Activated CD8-positive, alpha-beta memory T cell treated with anti-CD3 and anti-CD28 coated beads, Interleukin-2, amount 50 U/mL, for 24 hours (primary cell): Measurements from ENCODE around the gene PRKN.

ENCODE experiments used
- DNase-seq: peaks from one replicate; pipeline ENCODE4 v3.0.0-alpha.2; 2020; ENCODE audit errors: extremely low read depth

The PRKN gene

DNA sequence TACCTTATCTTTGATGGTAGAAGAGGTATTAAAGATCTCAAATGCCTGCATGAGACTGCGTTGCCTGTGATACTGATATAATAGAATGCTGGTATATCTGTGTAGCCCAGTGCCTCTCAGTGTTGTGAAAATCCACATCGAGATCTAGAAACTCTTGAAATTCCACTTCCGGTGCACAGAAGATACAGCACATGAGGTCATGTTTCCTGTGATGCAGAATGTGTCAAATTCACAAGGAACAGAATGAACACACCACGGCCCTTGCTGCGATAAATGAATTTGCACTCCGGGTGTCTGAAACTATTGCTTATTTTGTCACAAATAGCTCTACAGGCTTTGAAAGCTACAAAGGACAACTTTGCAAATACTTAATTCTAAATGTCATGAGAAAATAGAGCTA, 765.8 kb downstream of the PRKN start:
- no peak for DNase-seq

DNA sequence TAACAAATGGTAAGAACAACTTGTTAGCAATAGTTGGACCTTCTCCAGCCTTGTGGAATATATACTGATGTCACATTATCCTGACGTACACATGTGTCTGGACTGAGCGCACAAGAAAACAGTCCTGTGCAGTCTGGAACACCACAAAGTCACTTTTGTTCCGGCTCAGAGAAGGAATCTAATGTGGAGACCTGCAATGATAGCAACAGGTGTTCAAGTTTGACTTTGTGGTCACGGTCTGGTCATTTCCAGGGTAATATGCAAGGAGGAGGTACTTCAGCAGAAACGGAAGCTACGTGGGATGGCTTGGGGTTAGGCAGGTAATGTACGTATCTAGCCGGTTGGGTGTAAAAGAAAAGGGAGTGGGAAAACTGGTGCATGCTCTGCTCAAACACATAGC, 766.5 kb downstream of the PRKN start:
- no peak for DNase-seq

DNA sequence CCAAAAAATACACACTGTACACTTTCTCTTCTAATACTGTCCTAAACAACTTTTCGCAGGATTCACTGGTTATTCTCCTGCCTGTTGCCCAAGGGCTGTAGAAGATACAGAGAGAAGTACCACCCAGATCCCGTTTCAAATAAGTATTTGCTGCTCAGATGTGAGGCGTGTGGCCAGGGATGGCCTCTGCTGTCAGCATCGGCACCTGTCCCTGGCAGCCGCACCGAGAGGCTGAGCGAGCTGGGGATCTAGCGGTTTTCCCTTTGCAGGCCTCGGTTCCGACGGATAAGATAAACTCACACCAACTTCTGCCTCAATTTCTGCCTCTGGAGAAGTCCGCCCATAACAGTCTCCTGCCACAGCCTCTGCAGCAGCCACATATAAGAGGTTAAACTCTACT, 768.5 kb downstream of the PRKN start:
- DNase-seq = no peak

DNA sequence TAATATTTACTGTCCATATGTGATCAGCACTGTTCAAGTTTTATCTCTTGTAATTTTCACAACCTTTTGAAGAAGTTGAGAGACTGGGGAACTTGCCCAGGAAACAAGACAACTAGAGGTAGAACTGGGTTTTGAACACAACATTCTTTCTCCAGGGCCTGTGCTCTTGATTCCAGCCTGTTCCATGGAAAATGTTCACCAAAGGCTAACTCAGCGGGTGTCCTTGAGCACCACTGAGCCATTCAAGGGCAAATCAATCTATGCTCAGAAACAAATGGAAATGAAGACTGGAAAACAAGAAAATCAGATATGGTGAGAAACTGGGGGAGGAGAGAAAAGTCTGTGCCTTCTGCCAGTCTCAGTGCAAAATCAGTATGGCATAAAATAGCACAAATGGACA, 771.5 kb downstream of the PRKN start:
- no peak for DNase-seq

DNA sequence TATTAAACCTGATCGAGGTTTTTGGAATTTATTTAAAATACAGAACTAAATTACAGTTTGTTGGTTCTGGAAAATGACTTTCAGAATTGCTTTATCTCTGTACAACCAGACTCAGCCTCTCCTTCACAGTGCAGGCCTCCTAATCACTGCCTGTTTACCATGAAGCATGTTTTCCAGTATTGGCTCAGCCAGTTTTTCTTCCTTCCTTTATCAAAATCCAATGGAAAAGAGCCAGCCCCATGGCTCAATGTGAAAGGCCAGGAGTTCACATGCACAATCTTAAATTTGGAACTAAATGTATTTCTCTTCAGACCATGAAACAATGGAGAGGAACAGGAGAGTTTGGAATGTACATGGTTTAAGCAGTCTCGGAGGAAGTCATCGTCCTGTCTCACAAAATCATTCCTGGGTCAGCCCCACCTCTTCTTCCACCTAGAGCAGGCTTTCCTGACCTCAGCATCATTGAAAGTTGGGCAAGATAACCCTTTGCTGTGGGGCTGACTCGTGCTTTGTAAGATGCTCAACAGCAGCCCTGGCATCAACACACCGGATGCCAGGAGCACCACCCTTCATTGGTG, 772.8 kb downstream of the PRKN start:
- no peak for DNase-seq

DNA sequence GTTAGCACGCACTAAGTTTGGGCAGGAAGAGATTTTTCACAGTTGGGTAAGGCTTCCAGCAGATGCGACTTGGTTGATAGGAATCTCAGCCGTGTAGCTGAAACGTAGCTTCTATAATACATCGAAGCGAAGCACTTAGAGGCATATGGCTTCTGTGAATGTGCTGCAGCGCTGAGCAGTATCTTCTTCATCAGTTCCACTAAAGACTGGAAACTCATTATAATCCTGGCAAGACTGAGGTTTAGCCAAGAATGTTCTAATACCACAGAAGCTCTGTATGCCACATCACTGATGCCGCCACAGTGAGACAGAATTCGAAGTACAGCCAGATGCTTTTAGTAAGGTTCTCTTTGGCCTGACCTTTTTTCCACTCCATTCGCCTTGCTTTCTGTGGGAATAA, 773.5 kb downstream of the PRKN start:
- DNase-seq = no peak

DNA sequence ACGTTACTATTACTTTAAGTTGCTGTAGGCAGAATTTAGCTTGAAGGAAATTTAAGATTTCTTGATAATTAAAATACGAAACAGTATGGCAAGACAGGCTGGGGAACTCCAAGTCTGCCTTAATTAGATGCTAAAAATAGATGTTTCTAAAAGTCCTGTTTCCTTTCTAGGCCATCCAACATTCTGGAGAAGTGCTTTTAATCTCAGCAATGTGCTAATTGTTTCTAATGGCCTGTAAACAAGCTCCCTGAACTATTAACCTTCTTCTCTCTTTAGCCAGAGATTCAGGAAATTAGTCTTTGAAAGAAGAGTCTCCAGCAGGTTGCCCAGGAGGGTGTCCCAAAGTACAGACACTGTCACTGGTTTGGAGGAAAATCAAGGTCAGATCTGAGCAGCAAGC, 776.4 kb downstream of the PRKN start:
- DNase-seq = no peak

DNA sequence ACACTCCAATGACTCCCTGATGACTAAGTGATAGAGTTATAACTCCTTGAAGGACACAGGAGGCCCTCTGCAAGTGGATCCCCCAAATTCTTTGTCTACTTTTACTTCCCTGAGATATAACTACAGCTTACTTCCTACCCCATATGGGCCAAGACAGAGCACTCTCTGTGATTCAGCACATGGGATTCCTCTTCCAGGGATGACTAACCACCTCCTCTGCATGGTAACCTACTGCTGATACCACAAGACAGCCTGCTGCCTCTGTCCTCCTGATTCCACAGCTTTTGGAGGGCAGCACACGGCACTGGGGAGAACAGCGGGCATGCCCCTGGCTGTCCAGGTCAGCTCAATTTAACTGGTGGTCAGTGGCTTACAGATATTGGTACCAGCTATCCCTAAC, 778.0 kb downstream of the PRKN start:
- DNase-seq = no peak

DNA sequence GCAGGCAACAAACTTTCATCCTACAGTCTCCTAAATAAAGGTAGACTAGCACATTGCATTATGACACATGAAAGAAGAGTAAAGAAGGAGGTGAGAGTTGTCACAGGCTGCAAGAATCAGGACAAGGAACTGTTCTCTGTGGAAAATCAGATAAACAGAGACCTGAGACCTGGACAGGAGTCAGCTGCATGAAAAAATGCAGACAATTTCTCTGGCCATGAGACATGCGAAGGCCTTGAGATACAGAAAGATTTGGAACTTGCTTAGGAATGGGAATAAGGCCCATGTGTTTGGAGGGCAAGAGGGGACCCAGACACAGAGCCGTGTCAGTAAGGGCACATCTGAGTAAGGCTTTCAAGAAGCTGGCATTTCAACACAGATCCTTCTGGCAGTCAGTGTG, 779.1 kb downstream of the PRKN start:
- DNase-seq = no peak

DNA sequence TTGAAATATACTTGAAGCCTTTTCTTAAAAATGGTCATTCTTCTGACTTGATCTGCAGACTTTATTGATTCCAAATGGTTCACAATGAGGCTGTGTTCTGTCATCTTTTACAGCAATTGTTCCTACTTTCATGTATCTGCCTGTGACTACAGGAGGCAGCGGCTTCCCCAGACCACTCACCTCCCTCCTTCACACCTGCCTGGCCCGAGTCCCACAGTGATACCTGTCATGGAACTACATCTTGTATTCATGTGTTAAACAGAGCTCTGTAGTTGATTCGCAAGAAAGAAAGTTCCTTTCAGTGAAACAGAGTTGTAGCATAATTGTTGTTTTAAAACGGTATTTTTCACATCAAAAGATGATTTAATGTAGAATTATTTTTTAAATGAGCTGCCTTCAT, 780.2 kb downstream of the PRKN start:
- DNase-seq = no peak

DNA sequence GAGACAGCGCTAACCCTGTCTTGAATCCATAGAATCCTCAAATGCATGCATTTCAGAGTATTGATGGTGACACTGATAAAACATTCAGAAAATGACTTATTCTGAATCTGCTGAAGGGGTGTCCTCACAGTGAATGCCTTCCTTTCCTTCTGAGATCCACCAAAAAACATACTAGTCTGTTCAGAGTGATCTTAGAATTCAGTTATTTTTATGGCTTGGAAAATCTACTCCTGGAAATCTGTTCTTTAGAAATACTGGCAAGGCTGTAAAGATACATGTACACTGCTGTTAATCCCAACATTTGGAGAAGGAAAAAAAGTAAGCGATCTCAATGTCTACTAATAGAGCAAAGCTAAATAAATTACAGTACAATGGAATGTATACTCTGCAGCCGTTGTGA, 781.1 kb downstream of the PRKN start:
- DNase-seq = no peak

DNA sequence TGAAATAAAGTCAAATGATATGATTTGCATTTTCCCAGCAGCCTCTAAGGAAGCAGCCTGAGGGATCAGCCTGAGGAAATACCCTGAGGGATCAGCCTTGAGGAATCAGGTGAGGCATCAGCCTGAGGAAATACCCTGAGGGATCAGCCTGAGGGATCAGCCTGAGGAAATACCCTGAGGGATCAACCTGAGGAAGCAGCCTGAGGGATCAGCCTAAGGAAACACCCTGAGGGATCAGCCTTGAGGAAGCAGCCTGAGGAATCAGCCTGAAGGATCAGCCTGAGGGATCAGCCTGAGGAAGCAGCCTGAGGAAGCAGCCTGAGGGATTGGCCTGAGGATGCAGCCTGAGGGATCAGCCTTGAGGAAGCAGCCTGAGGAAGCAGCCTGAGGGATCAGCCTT, 784.0 kb downstream of the PRKN start:
- no peak for DNase-seq

DNA sequence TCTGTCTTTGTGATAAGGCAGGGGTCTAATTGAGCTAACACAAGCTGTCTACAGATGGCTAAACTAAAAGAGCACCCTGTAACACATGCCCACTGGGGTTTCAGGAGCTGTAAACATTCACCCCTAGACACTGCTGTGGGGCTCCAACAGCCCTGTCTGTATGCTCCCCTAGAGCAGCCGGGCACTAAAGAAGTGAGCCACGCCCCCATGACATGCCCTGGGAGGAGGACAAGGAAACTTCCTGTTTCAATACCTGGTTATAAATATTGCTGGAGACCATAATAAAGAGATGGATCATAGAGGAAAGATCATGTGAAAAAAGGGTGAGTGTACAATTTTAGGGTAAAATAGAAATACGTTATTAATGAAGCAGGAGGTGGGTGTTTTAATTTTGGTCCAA, 786.0 kb downstream of the PRKN start:
- no peak for DNase-seq

DNA sequence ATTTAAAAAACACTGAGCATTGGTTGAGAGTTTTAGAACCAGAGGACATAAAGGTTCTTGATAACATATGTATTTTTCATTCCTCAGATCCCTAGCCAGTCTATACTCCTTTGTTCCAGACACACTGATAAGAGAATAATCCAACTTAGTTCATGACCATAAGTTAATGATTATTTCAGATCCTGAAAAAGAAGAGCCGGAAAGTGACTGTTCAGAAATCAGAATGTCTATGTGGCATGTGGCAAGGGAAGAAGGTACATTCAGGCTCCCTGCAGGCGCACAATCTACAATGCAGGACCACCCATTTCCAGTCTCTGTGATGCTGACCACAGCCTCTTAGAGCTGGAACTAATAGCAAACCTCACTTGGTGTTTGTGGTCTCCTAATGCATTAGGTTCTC, 787.0 kb downstream of the PRKN start:
- no peak for DNase-seq

DNA sequence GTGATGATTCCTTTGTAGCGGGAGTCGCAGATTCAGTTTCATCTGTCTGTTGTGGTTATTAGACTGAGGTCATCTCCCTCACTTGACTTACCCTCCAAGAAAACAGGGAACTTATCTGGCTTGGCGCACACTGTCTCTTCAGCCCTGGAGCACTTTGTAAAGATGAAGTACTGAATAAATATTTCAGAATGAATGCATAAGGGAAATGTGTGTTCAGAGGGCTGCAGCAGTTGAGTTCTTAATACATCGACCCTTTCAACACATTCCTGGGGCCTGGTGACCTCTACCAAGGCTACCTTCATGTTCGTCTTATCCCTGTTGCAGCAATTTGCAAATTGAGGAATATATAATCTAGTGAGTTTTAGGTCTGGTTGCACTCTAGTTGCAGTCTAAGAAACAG, 801.2 kb downstream of the PRKN start:
- DNase-seq = no peak

DNA sequence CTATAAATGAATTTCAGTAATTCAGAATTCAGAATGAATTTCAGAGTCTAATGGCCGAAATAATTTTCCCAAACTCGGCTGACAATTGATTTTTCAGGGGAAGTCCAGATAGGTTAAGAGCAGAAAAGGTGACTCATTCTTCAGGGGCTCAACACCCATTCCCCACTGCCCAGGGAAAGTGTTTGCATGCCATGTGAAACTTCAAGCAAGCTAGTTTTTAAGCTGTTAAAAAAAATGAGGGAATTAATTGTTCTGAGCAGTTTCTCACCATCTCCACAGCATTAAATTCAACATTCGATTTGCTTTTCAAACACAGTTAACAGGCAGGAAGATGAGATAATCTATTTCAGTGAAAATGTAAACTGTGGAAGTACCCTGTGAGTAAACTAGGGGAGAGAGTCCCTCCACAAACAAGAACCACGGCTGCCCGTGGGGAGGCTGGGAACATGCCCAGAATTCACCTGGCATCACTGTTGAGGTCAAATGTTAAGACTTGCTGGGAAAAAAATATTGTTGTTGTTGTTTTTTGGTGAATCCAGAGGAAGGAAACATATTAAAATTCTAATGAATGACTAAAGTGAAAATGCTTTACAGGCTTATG, 803.0 kb downstream of the PRKN start:
- no peak for DNase-seq

DNA sequence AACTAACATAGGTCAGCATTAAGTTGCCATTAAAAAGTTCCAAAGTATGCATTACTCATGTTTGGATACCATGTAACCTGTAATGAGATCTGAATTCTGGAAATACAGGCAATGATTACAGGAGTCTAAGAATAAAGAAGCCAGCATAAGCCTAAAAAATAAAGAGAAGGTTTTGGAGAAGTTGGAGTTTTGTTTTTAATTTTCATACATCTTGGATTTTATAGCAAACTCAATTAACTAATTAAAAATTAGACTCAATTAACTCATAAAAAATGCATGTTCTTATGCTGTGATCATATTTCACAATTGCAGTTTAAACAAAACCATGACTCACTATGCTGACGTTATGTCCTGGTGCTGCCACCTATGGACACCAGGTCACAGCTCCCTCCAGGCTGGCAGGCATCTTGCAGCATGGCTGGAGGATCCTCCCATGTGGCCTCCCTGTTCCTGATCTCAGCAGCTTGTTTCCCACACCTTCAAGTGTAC, 804.9 kb downstream of the PRKN start:
- DNase-seq = no peak

DNA sequence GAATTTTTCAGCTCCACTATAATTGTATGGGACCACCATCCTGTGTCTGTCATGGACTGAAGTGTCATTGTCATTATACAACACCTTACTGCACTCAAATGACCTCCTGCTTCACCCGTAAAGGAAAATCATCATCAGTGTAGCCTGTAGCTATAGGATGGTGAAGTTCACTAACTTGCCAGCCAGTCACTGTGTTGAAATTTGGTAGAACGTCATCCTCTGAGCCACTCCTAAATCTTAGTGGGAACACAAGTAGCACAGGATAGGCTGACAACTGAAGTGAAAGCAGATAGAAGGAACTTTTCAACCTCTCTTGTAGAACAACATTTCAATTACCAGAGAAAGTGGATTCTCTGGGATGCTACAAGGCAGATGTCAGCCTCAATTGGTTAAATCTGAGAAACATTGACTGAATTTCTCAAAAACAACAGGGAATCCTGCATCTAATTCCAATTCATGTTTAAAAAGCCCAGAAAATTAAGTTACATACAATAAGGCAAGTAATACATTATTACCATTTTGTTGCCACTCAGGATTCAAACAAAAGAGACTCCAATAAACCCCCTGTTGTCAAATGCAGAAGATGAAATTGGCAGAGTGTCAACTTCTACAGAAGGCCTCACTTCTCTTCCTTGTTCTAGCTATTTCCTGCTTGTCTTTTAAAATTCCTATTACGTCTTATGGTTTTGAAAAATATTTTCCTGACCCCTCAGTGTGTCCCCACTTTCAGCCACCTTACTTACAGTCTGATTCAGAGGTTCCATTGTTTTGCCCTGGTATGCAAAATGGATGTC, 805.8 kb downstream of the PRKN start:
- DNase-seq = no peak

DNA sequence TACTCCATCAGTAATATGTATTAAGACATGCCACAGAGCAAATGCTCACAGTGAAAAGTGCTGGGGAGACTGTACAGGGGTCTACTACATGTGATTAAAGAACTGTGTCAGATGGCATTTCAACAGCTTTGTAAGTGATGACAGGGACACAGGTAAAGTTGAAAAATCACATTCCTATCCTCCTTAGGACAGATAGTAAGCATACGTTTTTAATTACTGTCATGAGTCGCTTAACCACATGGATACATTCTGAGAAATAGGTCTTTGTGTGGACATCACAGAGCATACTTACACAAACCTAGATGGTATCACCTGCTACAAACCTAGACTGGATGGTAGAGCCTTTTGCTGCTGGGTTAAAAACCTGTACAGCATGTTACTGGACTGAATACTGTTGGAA, 807.9 kb downstream of the PRKN start:
- no peak for DNase-seq

DNA sequence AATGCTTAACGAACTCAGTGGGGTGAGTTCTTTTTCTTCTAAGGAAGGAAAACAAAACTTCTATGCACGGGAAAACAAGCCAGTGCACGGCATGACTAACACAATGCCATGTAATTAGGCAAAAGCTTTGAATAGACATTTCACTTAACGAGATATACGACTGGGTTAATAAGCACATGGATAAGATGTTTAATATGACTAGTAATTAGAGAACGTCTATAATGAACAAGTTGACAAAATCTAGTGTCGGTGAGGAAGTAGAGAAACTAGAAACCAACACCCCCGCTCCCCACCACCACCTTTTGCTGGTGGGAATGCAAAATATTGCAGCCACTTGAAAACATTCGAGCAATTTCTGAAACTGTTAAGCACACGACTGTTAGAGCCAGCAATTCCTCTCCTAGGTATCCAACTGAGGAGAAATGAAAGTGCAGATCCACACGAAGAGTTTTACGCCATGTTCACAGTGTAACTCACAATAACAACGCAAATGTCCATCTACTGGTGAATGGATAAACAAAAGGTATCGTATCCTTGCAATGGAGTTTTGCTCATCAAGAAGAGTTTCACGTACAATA, 808.8 kb downstream of the PRKN start:
- no peak for DNase-seq

DNA sequence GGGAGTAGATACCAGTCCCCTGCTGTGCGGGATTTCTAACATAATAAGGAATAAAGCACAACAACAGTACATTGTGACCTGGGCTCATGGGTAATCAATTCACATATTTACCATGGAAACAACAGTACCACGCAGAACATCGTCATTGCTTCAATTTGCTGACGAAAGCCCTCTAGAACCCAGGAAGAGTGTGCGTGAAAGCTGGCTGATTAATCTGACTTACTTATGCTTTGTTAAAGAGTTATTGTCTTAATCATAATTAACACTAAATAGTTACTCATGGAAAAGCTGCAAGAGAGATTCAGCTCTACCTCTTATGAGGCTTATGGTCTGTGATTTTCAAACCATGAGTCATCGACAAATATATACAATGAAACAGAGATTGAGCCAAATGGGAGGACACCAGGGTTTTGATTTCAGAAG, 809.4 kb downstream of the PRKN start:
- DNase-seq = no peak

DNA sequence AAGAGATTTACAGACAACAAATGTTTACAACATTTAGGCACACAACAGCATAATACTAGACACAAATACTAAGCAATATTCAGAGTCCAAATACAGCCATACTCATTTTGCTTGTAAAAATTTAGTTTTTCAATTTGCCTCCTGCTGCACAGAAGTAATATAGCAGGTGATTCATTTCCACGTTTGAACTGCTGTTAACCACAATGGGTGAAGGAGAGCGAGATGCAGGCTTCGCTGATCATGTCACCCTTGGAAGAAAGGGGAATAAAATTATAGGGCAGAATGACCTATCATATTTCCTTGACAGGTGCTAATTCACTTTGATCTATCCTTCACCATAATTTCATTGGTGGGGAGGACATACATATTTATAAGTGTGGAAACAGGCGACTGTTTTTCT, 809.9 kb downstream of the PRKN start:
- no peak for DNase-seq

DNA sequence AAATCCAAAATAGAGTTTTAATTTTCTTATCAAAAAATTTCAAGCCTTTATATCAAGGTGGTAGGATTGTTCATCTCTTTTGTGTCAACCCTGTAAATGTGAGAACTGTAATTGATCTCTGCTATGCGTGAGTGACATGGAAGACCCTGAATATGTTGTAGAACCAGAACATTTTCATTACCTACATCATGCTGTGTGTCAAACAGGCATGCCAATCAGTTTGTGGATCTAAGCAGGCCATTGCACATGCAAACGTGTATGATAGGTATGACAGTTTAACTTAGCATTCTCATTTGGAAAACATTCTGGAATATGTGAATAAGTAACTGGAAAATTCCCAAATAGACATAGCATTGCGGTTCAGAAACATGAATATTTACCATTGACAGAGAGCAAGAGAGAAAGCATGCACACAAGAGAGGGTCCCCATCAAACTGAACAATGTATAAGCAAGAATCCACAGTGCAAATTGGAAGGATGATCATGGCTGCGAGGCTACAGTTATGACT, 812.1 kb downstream of the PRKN start:
- no peak for DNase-seq
